HG03558 (cell line): ENCODE results near the gene ZNF407.

Source experiments
- ATAC-seq: cut with Tn5 transposase; IDR thresholded peaks from one replicate; pipeline ENCODE4 v1.9.1; 2021; ENCODE audit warnings: moderate number of reproducible peaks; ENCODE audit not compliant: unreplicated experiment; ENCODE audit errors: extremely low read depth

ZNF407 gene

DNA sequence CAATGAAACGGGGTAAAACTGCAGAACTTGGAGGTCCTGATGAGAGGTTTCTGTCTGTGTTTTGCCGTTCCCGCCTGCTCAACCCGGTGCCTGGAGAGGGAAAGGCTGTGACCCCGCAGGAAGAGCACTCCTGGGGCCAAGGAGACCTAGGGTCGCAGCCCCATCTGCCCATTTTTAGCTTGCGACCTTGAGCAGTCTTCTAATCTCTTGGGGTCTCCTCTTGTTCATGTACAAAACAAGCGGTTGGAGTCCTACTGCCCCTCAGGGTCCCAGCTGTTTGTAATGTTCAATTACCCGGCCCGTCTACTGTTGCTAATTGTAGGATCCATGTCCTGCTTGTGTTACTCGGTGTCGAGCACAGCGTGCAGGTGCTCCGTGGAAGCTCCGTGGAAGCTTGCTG, 506.8 kb downstream of the ZNF407 start:
- ATAC-seq = no peak

DNA sequence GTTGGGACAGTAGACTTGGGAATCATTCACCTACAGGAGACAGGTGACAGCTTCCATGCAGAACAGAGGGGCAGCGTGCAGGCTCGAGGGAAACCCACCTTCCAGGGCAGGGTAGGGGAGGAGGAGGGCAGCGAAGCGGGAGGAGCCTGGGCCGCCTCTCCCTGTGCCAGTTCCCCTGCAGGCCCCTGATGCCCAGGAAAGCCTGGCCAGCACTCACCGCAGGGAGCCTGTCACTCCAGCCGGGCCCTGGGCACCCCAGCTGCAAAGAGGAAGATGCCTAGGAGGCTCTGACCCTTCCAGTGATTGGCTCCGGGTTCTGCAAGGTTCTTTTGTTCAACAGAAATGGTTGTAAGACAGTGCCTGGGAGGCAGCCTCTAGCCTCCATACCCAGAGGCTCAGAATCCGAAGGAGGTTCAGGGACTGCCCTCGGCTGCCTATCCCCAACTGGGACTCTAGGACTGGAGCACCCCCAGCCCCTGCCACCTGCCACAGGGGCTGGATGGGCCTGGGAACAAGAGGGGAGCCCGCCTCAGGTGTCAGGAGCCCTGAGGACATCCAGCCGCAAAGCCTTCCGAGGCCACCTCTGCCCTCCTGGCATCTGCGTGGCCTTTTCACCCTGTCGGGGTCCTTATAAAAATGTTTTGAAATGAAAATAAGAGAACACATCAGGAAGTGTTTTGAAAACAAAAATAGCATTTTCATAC, 508.0 kb downstream of the ZNF407 start:
- ATAC-seq = no peak

- no peak for ATAC-seq
Measured at GRCh38 chr18:75106746-75107145, 509.1 kb downstream of the ZNF407 start.

DNA sequence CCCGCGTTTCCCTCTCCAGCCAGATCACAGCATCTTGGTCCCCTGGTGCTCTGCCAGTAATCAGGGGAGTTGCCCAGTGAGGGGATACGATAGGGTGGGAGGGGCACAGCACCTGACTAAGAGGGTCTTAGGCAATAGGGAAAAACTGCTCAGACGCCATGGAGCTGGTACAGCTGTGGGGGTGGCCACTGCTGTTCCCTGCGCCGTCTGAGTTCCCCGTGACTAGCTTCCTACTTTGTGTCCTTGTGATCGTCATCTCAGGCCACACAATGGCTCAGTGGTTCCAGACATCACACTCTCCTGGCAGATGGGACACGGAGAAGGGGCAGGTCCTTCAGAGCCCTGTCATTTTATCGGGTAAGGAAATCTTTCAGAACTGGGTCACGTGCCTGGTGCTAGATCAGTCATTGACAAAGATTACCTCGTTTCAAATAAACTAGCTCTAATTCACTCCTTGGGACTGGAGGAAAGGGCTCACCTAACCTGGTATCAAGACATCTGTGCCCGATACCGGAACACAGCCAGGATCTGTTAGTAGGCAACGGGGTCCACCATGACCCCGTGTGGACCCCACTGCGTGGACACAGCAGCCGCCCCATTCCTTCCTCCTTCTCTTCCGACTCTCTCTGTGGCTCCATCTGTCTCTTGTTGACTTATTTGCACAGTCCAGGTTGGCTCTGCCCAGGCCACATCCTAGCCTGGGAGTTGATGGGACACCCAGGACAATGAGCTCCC, 509.7 kb downstream of the ZNF407 start:
- no peak for ATAC-seq

DNA sequence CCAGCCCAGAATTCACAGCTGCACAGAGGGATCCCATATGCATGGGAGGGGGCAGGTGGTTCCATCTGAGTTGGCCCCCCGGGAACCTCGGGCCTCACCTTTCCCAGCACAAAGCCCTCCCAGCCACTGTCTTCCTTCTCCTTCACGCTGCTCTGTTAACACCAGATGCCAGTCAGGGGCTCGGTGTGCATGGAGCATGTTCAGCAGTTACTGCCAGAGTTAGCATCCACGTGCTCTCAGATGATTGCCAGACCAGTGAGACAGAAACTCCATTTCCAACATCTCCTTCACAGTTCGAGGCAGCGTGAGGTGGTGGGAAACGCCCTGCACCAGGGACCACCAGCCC, 510.2 kb downstream of the ZNF407 start:
- no peak for ATAC-seq

DNA sequence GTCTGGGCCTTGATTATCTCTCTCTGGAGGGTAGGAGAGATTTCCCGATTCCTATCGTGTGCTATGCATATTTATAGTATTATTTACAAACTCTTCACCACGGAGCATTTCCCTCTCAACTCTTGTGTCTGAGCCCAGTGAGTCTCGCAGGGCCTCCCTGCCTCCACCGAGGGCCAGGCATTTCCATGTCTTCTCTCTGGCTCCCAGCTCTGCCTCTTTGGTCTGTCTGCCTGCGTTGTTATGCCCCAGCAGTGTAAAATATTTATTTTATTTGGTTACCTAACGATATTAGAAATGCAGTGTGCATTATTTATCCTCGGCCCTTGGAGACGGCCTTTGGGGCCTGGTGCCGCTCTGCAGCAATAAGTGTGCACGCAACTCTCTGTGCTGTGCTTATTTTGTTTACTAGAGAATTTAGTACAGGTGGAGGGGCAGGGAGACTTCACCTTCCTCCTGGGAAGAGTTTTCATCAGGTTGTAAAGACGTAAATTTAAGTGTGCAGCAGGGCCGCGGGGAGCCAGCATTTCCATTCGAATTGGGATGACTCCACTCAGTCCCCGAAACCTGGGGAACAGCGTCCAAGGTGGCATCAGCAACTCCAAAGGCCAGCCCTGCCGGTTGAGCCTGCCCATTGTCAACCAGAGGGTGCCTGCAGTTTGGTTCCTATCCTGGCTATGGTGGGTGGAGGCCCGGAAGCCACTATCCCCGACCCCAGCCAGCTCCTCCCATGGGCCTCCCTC, 511.1 kb downstream of the ZNF407 start:
- ATAC-seq = no peak

DNA sequence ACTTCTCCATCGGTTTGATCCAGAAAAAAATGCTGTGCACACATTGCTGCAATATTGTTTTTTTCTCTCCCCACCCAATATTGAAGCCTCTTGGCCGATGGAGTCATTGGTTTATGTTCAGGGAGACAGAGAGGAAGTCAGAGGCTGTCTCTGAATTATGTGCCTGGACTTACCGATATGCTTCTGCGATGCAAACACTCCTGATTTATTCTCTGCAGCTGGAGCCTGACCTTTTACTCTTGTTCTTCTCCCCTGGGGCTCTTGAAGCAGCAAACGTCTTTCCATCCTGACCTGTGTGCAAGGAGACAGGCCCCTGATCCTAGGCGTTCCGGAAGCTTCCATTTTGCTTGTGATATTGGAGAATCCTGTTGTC, 511.6 kb downstream of the ZNF407 start:
- ATAC-seq = no peak

DNA sequence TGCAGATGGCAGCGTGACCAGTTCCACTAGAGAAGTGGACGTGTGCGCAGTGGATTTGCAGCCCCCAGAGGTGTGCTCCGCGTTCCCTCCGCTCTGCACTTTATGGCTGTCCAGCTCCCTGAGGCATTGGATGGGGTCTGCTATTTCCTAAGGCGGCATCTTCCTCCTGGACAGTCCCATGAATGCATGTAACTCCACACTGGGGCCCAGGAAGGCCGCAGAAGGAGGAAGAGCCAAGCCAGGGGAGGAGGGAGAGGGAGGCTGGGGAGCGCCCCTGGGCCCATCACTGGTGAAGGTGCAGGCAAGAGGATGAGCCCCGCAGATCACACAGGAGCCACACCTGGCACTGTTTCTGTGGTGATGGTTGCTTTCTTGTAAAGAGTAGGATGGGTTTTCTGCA, 512.1 kb downstream of the ZNF407 start:
- ATAC-seq = no peak

DNA sequence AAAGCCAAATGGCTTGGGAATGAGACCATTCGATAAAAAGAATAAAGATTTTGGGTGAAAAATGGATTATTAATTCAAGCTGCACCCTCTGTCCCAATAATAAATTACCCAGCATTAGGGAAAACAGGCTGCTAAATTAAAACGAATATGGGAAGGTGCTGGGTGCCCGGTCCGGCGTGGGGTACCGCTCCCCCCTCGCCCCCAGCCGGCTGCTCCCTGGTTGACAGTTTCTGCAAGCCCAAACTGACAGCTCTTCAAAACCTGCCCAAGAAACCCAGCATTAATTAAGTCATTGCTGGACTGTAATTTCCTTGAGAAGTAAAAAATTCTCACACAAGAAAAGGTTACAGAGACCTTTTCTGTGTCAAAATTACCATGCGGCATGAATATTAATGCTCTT, 512.6 kb downstream of the ZNF407 start:
- ATAC-seq = no peak

- no peak for ATAC-seq
Measured at GRCh38 chr18:75110846-75111415, 513.3 kb downstream of the ZNF407 start.

- ATAC-seq = no peak
Measured at GRCh38 chr18:75111760-75112159, 514.1 kb downstream of the ZNF407 start.

DNA sequence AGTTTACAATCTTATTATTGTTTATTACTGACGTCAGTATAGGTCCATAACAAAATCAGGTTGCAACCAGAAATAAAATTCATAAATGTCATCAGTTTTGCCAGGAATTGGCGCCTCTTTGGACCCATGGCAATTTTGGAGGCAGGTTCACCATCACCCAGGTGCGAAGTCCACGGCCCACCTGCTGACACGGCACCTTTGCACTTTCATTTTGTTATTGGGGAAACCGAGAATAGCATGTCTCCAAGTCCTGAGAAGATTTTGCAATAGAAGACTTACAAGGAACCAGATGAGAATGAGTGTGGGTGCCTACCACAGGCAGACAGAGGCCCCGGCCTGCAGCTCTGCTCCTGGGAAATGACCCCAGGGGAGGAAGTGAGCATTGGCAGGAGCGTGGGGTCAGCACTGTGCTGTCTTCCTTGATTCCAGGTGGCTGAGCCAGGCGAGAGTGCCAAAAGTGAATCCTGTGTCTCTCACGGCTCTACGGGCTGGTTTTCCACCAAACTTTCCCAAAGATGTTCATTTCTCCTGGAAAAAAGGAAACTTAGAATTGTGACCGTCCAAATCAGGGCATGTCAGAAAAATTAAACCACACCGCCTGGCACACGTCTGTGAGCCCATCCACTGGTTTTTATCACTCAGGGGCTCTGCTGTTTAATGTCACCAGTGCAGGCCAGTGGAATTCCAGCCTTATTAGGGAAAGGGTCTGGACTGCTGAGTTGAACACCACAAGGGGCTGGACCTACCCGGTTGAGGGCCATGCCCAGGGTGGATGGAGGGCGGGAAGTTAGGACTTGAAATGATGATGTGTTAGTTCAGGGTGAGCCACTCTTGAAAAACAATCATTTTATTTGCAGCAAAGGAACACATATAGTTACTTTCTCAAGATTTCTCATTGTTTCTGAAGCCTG, 514.8 kb downstream of the ZNF407 start:
- no peak for ATAC-seq

DNA sequence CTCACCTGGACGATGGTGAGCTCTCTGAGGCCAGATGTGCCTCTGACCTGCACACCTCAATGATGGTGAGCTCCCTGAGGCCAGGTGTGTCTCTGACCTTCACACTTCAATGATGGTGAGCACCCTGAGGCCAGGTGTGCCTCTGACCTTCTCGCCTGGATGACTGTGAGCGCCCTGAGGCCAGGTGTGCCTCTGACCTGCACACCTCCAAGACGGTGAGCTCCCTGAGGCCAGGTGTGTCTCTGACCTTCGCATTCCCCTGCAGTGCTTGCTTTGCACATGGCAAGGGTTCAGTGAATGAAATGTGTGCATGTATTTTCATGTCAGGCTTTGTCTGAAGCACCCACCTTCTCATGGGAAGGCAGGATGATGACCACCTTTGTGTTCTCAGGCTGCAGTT, 515.8 kb downstream of the ZNF407 start:
- no peak for ATAC-seq

DNA sequence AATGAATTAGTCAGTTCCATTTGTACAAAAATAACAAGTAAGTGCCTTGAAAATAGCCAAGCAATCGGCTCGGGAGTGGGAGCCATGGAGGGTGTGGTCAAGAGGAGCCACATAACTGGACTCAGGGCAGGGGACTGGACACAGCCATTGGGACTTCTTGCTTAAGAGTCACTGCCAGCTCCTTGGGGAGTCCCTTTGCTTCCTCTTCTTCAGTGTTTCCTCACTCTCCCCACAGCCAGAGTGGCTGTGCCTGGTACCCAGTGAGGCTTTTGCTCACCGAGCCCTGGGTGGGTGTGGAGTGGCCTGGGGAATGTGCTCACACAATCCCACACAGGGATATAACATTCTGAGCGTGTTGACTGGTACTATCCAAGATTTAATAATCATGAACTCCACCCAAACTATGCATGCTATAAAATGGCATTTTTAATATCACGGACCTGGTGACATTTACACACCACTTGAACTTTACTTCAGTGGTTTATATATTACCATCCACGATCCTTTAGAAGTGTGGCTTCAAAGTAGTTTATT, 516.6 kb downstream of the ZNF407 start:
- no peak for ATAC-seq
